Skeletal muscle satellite cell (primary cell): Measurements from ENCODE around the gene SLC13A3.

ENCODE experiments used
- H3K27me3 ChIP-seq: 2 replicates; pipeline ENCODE4 v1.7.0; 2013; ENCODE audit warnings: low read length; ENCODE audit not compliant: control insufficient read depth, insufficient read depth
- H3K36me3 ChIP-seq: 2 replicates; pipeline ENCODE4 v1.7.0; 2013; ENCODE audit warnings: mild to moderate bottlenecking, control low read depth, low read length; ENCODE audit not compliant: insufficient read depth
- H3K4me1 ChIP-seq: 2 replicates; pipeline ENCODE4 v1.7.0; 2013; ENCODE audit warnings: low read length; ENCODE audit not compliant: control insufficient read depth, insufficient read depth
- H3K4me2 ChIP-seq: 2 replicates; pipeline ENCODE4 v1.7.0; 2013; ENCODE audit warnings: mild to moderate bottlenecking, low read length
- H3K4me3 ChIP-seq: 2 replicates; pipeline ENCODE4 v1.7.0; 2013; ENCODE audit warnings: low read length
- H3K9ac ChIP-seq: 2 replicates; pipeline ENCODE4 v1.7.0; 2013; ENCODE audit warnings: mild to moderate bottlenecking, low read depth, low read length, moderate library complexity
- H3K9me3 ChIP-seq: replicated peaks from 2 replicates; pipeline ENCODE4 v1.7.0; 2013; ENCODE audit warnings: mild to moderate bottlenecking, control low read depth, low read length

The SLC13A3 gene

GRCh38 chr20:46566125-46566524 is 85.1 kb downstream of the SLC13A3 start:
- Histone ChIP-seq H3K4me1 (no peaks in the 10 kb centered on the region), H3K9me3 (no peaks in the 10 kb centered on the region), H3K4me3 (no peak overlapping the region)

GRCh38 chr20:46564241-46564957 is 86.9 kb downstream of the SLC13A3 start:
- Histone ChIP-seq H3K4me1 (no peaks in the 10 kb centered on the region), H3K4me2 (no peak overlapping the region), H3K4me3 (no peak overlapping the region), H3K36me3 (no peaks in the 10 kb centered on the region), H3K9ac (no peak overlapping the region), H3K27me3 (peaks cover 5% of the 10 kb centered on the region), H3K9me3 (no peaks in the 10 kb centered on the region)

More at GRCh38 chr20:46566125-46566524, 85.1 kb downstream of the SLC13A3 start:
- peaks cover 12% of the 10 kb centered on the region for H3K27me3 ChIP-seq
- H3K4me2 ChIP-seq: no peak overlapping the region
- no peak overlapping the region for H3K9ac ChIP-seq
- H3K36me3 ChIP-seq: no peaks in the 10 kb centered on the region

GRCh38 chr20:46563860-46564221 is 87.4 kb downstream of the SLC13A3 start:
- Histone ChIP-seq H3K4me2 (no peak overlapping the region), H3K9me3 (no peaks in the 10 kb centered on the region), H3K36me3 (no peaks in the 10 kb centered on the region), H3K4me1 (no peaks in the 10 kb centered on the region), H3K9ac (no peak overlapping the region), H3K27me3 (peaks cover 5% of the 10 kb centered on the region), H3K4me3 (no peak overlapping the region)

- H3K9ac ChIP-seq: no peak overlapping the region
- no peak overlapping the region for H3K4me3 ChIP-seq
Measured at GRCh38 chr20:46563170-46563859, 87.9 kb downstream of the SLC13A3 start.

GRCh38 chr20:46562373-46563169 is 88.7 kb downstream of the SLC13A3 start:
- Histone ChIP-seq H3K4me3 (peak overlapping the region; percentile 40), H3K9ac (no peak overlapping the region), H3K9me3 (no peaks in the 10 kb centered on the region), H3K4me2 (peak overlapping the region; percentile 75), H3K36me3 (no peaks in the 10 kb centered on the region), H3K4me1 (no peaks in the 10 kb centered on the region), H3K27me3 (peaks cover 3% of the 10 kb centered on the region)

More at GRCh38 chr20:46563170-46563859, 87.9 kb downstream of the SLC13A3 start:
- Histone ChIP-seq H3K9me3 (no peaks in the 10 kb centered on the region), H3K36me3 (no peaks in the 10 kb centered on the region), H3K4me1 (no peaks in the 10 kb centered on the region), H3K27me3 (peaks cover 3% of the 10 kb centered on the region), H3K4me2 (peak overlapping the region; percentile 75)

GRCh38 chr20:46562009-46562372 is 89.3 kb downstream of the SLC13A3 start:
- Histone ChIP-seq H3K9me3 (no peaks in the 10 kb centered on the region), H3K4me2 (peak overlapping the region; percentile 75), H3K27me3 (no peaks in the 10 kb centered on the region), H3K36me3 (no peaks in the 10 kb centered on the region), H3K4me3 (no peak overlapping the region), H3K9ac (no peak overlapping the region), H3K4me1 (no peaks in the 10 kb centered on the region)

GRCh38 chr20:46559685-46560440 is 91.4 kb downstream of the SLC13A3 start:
- H3K9ac ChIP-seq: no peak overlapping the region
- H3K36me3 ChIP-seq: no peaks in the 10 kb centered on the region

GRCh38 chr20:46559001-46559400 is 92.3 kb downstream of the SLC13A3 start:
- Histone ChIP-seq H3K9ac (no peak overlapping the region), H3K27me3 (peaks cover 3% of the 10 kb centered on the region), H3K4me2 (no peak overlapping the region), H3K4me3 (no peak overlapping the region), H3K4me1 (no peaks in the 10 kb centered on the region), H3K9me3 (no peaks in the 10 kb centered on the region), H3K36me3 (no peaks in the 10 kb centered on the region)

More at GRCh38 chr20:46559685-46560440, 91.4 kb downstream of the SLC13A3 start:
- no peaks in the 10 kb centered on the region for H3K9me3 ChIP-seq
- H3K4me3 ChIP-seq: no peak overlapping the region
- peaks cover 3% of the 10 kb centered on the region for H3K27me3 ChIP-seq
- no peak overlapping the region for H3K4me2 ChIP-seq
- H3K4me1 ChIP-seq: no peaks in the 10 kb centered on the region

- Histone ChIP-seq H3K9me3 (no peaks in the 10 kb centered on the region), H3K4me3 (no peak overlapping the region), H3K9ac (no peak overlapping the region), H3K4me2 (no peak overlapping the region), H3K27me3 (peaks cover 3% of the 10 kb centered on the region), H3K4me1 (no peaks in the 10 kb centered on the region), H3K36me3 (no peaks in the 10 kb centered on the region)
Measured at GRCh38 chr20:46558511-46558959, 92.7 kb downstream of the SLC13A3 start.

- peaks cover 3% of the 10 kb centered on the region for H3K27me3 ChIP-seq
- H3K9me3 ChIP-seq: no peaks in the 10 kb centered on the region
- H3K4me1 ChIP-seq: no peaks in the 10 kb centered on the region
- H3K36me3 ChIP-seq: no peaks in the 10 kb centered on the region
- H3K4me3 ChIP-seq: no peak overlapping the region
- H3K9ac ChIP-seq: no peak overlapping the region
- no peak overlapping the region for H3K4me2 ChIP-seq
Measured at GRCh38 chr20:46557231-46557956, 93.9 kb downstream of the SLC13A3 start.
